Measurements from ENCODE around the gene PLCB4.

Gene PLCB4

DNA sequence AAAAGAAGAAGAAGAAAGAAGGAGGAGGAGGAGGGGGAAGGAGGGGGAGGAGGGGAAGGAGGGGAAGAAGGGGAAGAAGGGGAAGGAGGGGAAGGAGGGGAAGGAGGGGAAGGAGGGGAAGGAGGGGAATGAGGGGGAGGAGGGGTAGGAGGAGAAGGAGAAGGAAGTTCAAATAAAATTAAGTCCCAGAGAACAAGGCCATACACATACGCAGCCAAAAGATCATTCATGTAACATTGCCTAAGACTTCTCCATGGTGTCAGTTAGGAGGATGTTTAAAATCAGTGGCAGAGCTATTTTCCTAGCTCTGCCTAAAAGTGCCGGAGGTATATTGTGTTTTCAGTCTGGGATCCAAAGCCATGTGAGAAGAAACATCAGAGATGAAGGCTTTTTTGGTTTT, 75.8 kb downstream of the PLCB4 start:
- H3K4me3 ChIP-seq (ENCODE audit: low read depth, low read length): no peak overlapping the region
- TF ChIP-seq, protein P1, sequence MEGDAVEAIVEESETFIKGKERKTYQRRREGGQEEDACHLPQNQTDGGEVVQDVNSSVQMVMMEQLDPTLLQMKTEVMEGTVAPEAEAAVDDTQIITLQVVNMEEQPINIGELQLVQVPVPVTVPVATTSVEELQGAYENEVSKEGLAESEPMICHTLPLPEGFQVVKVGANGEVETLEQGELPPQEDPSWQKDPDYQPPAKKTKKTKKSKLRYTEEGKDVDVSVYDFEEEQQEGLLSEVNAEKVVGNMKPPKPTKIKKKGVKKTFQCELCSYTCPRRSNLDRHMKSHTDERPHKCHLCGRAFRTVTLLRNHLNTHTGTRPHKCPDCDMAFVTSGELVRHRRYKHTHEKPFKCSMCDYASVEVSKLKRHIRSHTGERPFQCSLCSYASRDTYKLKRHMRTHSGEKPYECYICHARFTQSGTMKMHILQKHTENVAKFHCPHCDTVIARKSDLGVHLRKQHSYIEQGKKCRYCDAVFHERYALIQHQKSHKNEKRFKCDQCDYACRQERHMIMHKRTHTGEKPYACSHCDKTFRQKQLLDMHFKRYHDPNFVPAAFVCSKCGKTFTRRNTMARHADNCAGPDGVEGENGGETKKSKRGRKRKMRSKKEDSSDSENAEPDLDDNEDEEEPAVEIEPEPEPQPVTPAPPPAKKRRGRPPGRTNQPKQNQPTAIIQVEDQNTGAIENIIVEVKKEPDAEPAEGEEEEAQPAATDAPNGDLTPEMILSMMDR (IDR thresholded peaks at IDR 0.05; ENCODE audit: borderline replicate concordance, insufficient read depth, low read depth, low read length): no peak

DNA sequence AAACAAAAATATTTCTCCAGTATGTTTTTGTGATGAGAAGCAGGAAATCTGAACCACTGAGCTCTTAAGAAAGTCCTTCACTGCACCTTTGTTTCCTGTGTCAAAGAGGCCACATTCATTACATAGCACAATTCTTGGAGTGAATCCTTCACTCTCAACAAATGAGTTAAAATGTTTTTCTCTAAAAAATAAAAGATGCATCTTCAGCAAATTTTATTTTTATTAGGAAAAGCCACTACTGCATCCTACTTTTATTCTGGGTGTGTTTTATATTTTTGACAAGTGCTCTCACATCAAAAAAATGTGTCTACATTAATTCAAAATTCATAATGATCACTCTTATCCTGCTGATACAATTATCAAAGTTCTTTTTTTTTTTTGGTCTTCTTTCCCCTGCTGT, 76.3 kb downstream of the PLCB4 start:
- no peak overlapping the region for H3K4me3 ChIP-seq (ENCODE audit: low read depth, low read length)
- TF ChIP-seq, protein P1 (IDR thresholded peaks at IDR 0.05; ENCODE audit: borderline replicate concordance, insufficient read depth, low read depth, low read length): no peak

DNA sequence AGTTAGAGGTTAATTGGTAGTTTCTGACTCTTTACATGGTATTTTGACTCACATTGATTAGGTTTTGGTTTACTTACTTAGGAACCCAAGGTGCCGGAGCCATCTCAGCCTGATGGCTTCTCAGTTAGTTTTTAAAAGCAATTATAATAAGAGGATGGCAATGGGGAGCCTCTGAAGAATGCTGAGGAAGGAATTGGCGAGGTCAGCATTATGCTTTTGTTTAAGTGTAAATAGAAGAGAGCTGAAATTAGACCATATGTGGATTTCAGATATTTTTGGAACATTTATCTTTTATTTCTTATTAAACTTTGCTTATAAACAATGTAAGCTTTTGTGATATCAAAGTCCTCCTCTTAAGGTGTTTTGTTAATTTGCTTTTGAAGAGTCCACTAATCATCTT, 77.8 kb downstream of the PLCB4 start:
- TF ChIP-seq, protein P1 (IDR thresholded peaks at IDR 0.05; ENCODE audit: borderline replicate concordance, insufficient read depth, low read depth, low read length): no peak
- no peak overlapping the region for H3K4me3 ChIP-seq (ENCODE audit: low read depth, low read length)

DNA sequence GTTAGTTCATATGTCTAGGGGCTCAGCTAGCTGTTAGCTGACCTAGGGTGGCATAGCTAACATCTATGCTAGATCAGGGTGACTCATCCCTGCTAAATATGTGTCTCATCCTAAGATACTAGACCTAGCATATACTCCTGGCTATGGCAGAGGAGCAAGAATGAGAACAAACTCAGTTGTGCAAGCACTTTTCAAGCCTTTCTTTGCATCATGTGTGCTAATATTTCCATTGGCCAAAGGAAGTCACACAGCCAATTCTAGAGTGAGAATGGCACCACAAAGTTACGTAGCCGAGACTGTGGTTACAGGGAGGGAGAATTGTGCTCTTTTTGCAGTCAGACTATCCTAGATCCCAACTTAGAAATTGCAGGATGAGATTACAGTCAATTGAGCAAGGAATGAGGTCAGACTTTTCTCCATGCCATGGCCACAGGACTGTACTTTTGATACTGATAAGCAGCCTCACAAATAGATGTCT, 78.7 kb downstream of the PLCB4 start:
- TF ChIP-seq, protein P1 (IDR thresholded peaks at IDR 0.05; ENCODE audit: borderline replicate concordance, insufficient read depth, low read depth, low read length): no peak
- no peak overlapping the region for H3K4me3 ChIP-seq (ENCODE audit: low read depth, low read length)

DNA sequence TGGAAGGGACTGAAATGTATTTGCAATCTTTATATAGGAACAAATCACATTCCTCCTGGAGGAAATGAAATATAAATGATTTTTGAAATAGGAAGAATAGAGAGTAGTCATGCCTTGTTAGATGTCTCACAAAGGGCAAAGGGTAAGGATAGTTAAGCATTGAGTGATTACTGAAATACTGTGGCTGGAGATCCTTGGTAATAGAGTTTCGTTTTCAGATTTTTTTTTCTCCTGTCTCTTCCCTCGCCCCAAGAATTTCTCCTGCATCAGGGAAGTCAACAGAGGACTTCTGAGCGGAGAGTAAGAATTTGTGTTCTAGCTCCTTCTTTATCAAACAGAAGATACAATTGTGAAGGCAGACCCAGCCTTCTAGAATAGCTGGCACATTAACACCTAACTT, 79.4 kb downstream of the PLCB4 start:
- H3K4me3 ChIP-seq (ENCODE audit: low read depth, low read length): no peak overlapping the region
- TF ChIP-seq, protein P1 (IDR thresholded peaks at IDR 0.05; ENCODE audit: borderline replicate concordance, insufficient read depth, low read depth, low read length): no peak

DNA sequence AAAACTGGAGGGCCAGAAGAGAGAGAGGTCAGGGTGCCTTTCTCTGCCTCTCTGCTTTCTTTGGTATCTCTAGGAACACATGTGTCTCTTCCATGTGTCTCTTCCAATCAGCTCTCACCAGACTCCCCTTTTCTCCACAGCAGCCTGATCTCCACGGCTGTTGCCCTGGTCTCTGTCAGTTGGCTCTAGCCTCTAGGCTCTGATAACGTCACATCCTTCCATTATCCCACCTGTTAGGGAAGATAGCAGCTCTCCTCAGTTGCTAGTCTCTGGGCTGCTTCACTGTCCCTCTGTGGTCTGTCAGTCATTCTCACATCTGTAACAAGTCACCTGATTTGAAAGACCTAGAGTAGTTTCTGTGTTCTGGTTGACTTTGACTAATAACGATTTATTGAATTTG, 80.2 kb downstream of the PLCB4 start:
- TF ChIP-seq, protein P1 (IDR thresholded peaks at IDR 0.05; ENCODE audit: borderline replicate concordance, insufficient read depth, low read depth, low read length): no peak
- no peak overlapping the region for H3K4me3 ChIP-seq (ENCODE audit: low read depth, low read length)

DNA sequence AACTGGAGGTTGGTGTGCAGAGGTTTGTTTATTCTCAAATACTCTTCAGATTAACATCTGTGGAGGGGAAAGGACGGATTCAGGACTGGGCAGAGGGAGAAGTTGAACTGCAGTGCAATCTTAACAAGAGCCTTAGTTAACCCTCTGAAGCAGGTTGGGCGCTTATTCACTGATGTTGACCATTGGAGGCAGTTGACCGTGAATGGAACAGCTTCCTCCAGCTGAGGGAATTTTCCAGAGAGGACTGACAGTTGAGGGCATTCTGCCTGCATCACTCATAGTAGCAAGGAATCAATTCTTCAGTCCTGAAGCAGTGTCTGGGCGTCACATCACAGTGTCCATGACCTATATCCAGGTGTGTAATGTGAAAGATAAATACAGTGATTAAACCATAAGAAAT, 80.9 kb downstream of the PLCB4 start:
- no peak overlapping the region for H3K4me3 ChIP-seq (ENCODE audit: low read depth, low read length)
- TF ChIP-seq, protein P1 (IDR thresholded peaks at IDR 0.05; ENCODE audit: borderline replicate concordance, insufficient read depth, low read depth, low read length): no peak

Measured in GM12875 (cell line).